Sigmoid colon (tissue), 7 donors: Measurements from ENCODE around the gene TMEM222. TPM values are rescaled to one million over a fixed set of nuclear protein-coding genes. Genes with fewer than 3 reads are reported as not detected.

Source experiments
- DNase-seq: peaks from one replicate; pipeline ENCODE4 v3.0.0-alpha.2; 2019
- H3K27ac ChIP-seq, 4 donors: fragments of 200-600 bp; sonication (generic); one replicate each; pipeline ENCODE4 v1.5.1; 2016 to 2019; ENCODE audit warnings: mild to moderate bottlenecking in 1 of 4
- H3K27me3 ChIP-seq, 3 donors: fragments of 200-600 bp; sonication (generic); one replicate each; pipeline ENCODE4 v1.5.1; 2019; ENCODE audit warnings: mild to moderate bottlenecking in 1 of 3
- H3K36me3 ChIP-seq, 4 donors: fragments of 200-600 bp; sonication (generic); one replicate each; pipeline ENCODE4 v1.5.1; 2016 to 2019
- H3K4me1 ChIP-seq, 4 donors: fragments of 200-600 bp; sonication (generic); one replicate each; pipeline ENCODE4 v1.5.1; 2017 to 2019
- H3K4me3 ChIP-seq, 4 donors: fragments of 200-600 bp; sonication (generic); one replicate each; pipeline ENCODE4 v1.5.1; 2017 to 2019; ENCODE audit warnings: mild to moderate bottlenecking in 2 of 4, moderate library complexity in 1 of 4
- H3K9me3 ChIP-seq, 4 donors: fragments of 200-600 bp in 3 of 4; sonication (generic) in 3 of 4; one replicate each; pipeline versions ENCODE4 v1.5.1 to v1.6.1; 2013 to 2019
- CTCF ChIP-seq, 4 experiments: fragments of 450-650 bp in 3 of 4; fragments of 200-600 bp in 1 of 4; IDR thresholded peaks; one replicate each; pipeline ENCODE4 v1.5.1; 2016 to 2019; ENCODE audit warnings: antibody characterized with exemption in 4 of 4, mild to moderate bottlenecking in 3 of 4, moderate library complexity in 2 of 4
- EP300 ChIP-seq, 4 donors: sonication (generic); formaldehyde crosslinking; IDR thresholded peaks; one replicate each; pipeline ENCODE4 v1.6.1; 2017; ENCODE audit warnings: antibody characterized with exemption in 4 of 4
- POLR2A ChIP-seq, 2 donors: fragments of 450-650 bp; IDR thresholded peaks; one replicate each; pipeline ENCODE4 v1.6.1; 2016; ENCODE audit warnings: antibody characterized with exemption in 2 of 2, mild to moderate bottlenecking in 2 of 2, moderate library complexity in 2 of 2
- POLR2AphosphoS5 ChIP-seq, 4 donors: sonication (generic); formaldehyde crosslinking; IDR thresholded peaks; one replicate each; pipeline ENCODE4 v1.6.1; 2017; ENCODE audit warnings: antibody characterized with exemption in 4 of 4
- WGBS, 2 donors: extraction: QIAGEN DNeasy Blood & Tissue Kit; methylation state at CpG; one replicate each; pipeline ENCODE4 v1.1.7; 2013; 5-methylcytosine and 5-hydroxymethylcytosine counted together
- intact Hi-C: fragments of 100-400 bp; cut with DNase I; formaldehyde crosslinking; loops from one replicate; pipeline ENCODE4 v1.15.1; 2023
- polyA plus RNA-seq, 3 donors: library from polyadenylated mRNA; stranded (reverse); fragments of 200-250 nt; gene quantifications; one replicate each; pipeline ENCODE4 v1.2.3, GENCODE V29; 2013
- total RNA-seq, 4 donors: library from RNA; depleted of rRNA; stranded (reverse); fragments of >200 nt; gene quantifications; one replicate each; pipeline ENCODE4 v1.1.0, GENCODE V29; 2016
- donor health status: healthy with polysubstance abuse.
- donor health status: Bipolar disorder and iron deficiency.
- donor health status: healthy.

The TMEM222 gene
- total and polyA plus RNA-seq, 7 donors = 15.7 to 46.9 (median 19.7) TPM

- TF ChIP-seq EP300 (IDR thresholded peaks at IDR 0.05) (no peak), POLR2A (IDR thresholded peaks at IDR 0.05) (no peak), CTCF (IDR thresholded peaks at IDR 0.05) (no peak), POLR2AphosphoS5 (IDR thresholded peaks at IDR 0.05) (no peak)
- H3K4me1 ChIP-seq = peaks cover 2 to 47% (median 46%) of the 10 kb centered on the region in 4 donors
- intact Hi-C loops = loop anchor here (2.0 to 5.0 kb wide), 2 partner anchors 24 to 308 kb away; partner anchors contain the start of gene TMEM222
- H3K4me3 ChIP-seq = no peak overlapping the region
- no peaks in the 10 kb centered on the region for H3K27me3 ChIP-seq
- peaks cover 13 to 72% (median 35%) of the 10 kb centered on the region in 4 donors for H3K36me3 ChIP-seq
- DNase-seq = no peak
- 86% methylated on average over 8 of the region's 8 CpGs for WGBS, 2 donors
- peak overlapping the region; percentile 84 to 96 (median 92) for H3K27ac ChIP-seq
- H3K9me3 ChIP-seq = no peaks in the 10 kb centered on the region
Measured at GRCh38 chr1:27298632-27299384, 23.2 kb upstream of the TMEM222 start.

- H3K27ac ChIP-seq = peak overlapping the region; percentile 84 to 96 (median 92)
- peaks cover 8 to 72% (median 30%) of the 10 kb centered on the region in 4 donors for H3K36me3 ChIP-seq
- H3K27me3 ChIP-seq = no peaks in the 10 kb centered on the region
- H3K9me3 ChIP-seq = no peaks in the 10 kb centered on the region
- 75 to 83% methylated on average over 14 of the region's 14 CpGs for WGBS, 2 donors
- H3K4me1 ChIP-seq = peaks cover 2 to 47% (median 46%) of the 10 kb centered on the region in 4 donors
- intact Hi-C loops = loop anchor here (2.0 to 10.0 kb wide), 6 partner anchors 23 to 363 kb away; partner anchors contain the start of genes GPR3, TMEM222 and WASF2
- peak; percentile 95 for DNase-seq
- no peak for TF ChIP-seq CTCF (IDR thresholded peaks at IDR 0.05)
- TF ChIP-seq EP300 (IDR thresholded peaks at IDR 0.05) = peak in 2 of 4 donors; percentile 10 to 16
- TF ChIP-seq POLR2AphosphoS5 (IDR thresholded peaks at IDR 0.05) = peak in 3 of 4 donors; percentile 16 to 43 (median 16)
- H3K4me3 ChIP-seq = no peak overlapping the region
Measured at GRCh38 chr1:27299385-27300271, 22.3 kb upstream of the TMEM222 start.

- no peak overlapping the region for H3K4me3 ChIP-seq
- peak; percentile 95 for DNase-seq
- intact Hi-C loops = loop anchor here (2.0 to 10.0 kb wide), 4 partner anchors 57 to 362 kb away; partner anchors contain the start of genes GPR3 and WASF2
- 37 to 41% methylated on average over 5 of the region's 5 CpGs for WGBS, 2 donors
- H3K9me3 ChIP-seq = no peaks in the 10 kb centered on the region
- peak overlapping the region; percentile 84 to 96 (median 92) for H3K27ac ChIP-seq
- peaks cover 8 to 72% (median 30%) of the 10 kb centered on the region in 4 donors for H3K36me3 ChIP-seq
- H3K27me3 ChIP-seq = no peaks in the 10 kb centered on the region
- TF ChIP-seq CTCF (IDR thresholded peaks at IDR 0.05) = peak; percentile 99
- peak in 3 of 4 donors; percentile 35 to 42 (median 37) for TF ChIP-seq POLR2AphosphoS5 (IDR thresholded peaks at IDR 0.05)
- no peak for TF ChIP-seq POLR2A (IDR thresholded peaks at IDR 0.05)
- TF ChIP-seq EP300 (IDR thresholded peaks at IDR 0.05) = no peak
- peaks cover 2 to 47% (median 46%) of the 10 kb centered on the region in 4 donors for H3K4me1 ChIP-seq
Measured at GRCh38 chr1:27300341-27301051, 21.5 kb upstream of the TMEM222 start.

- Histone ChIP-seq H3K27me3 (no peaks in the 10 kb centered on the region), H3K4me1 (peaks cover 2 to 47% (median 46%) of the 10 kb centered on the region in 4 donors), H3K4me3 (no peak overlapping the region), H3K9me3 (no peaks in the 10 kb centered on the region), H3K36me3 (peaks cover 8 to 72% (median 33%) of the 10 kb centered on the region in 4 donors), H3K27ac (peak overlapping the region; percentile 84 to 96 (median 92))
- intact Hi-C loops = loop anchor here (2.0 to 10.0 kb wide), 4 partner anchors 56 to 362 kb away; partner anchors contain the start of genes GPR3 and WASF2
- DNase-seq = no peak
- 75 to 84% methylated on average over 8 of the region's 8 CpGs for WGBS, 2 donors
- TF ChIP-seq POLR2AphosphoS5 (IDR thresholded peaks at IDR 0.05) = no peak
- TF ChIP-seq EP300 (IDR thresholded peaks at IDR 0.05) = no peak
- TF ChIP-seq CTCF (IDR thresholded peaks at IDR 0.05) = no peak
- no peak for TF ChIP-seq POLR2A (IDR thresholded peaks at IDR 0.05)
Measured at GRCh38 chr1:27301052-27301422, 20.9 kb upstream of the TMEM222 start.
